Tongue (tissue), 2 donors: ENCODE data around the gene FARS2. TPM values are rescaled to one million over a fixed set of nuclear protein-coding genes. Genes with fewer than 3 reads are reported as not detected.

Experiments
- DNase-seq: peaks from one replicate; pipeline ENCODE4 v3.0.0-alpha.2; 2015
- total RNA-seq: library from RNA; depleted of rRNA; stranded (reverse); fragments of >200 nt; gene quantifications from one replicate; pipeline ENCODE4 v1.2.3, GENCODE V29; 2014

The FARS2 gene
- total RNA-seq, 1 donor from 2014 or later: 38.8 TPM

GRCh38 chr6:5249451-5250122 lies 11.7 kb upstream of the FARS2 start:
- no peak for DNase-seq

- no peak for DNase-seq
Observed at GRCh38 chr6:5250451-5250850, 10.9 kb upstream of the FARS2 start.

GRCh38 chr6:5250911-5251310 lies 10.4 kb upstream of the FARS2 start:
- DNase-seq: peak; percentile 13

DNA sequence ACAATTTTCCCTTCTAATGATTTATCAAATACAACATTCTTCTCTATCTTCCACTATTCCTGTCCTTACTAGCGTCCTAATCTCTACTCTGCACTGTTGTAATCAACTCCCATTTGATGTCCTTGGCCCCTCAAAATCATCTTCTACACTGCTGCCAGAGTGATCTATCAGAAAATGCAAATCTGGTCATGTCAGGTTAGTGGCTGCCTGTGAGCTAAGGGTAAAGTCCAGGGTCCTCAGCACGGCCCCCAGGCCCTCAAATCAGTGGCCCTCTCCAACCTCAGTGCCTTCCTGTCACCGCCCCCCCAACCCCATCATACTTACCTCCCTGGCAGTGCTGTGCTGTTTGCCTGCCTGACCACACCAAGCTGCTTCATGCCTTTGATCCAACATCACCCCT lies 4.4 kb upstream of the FARS2 start:
- no peak for DNase-seq

GRCh38 chr6:5257400-5257799 lies 3.9 kb upstream of the FARS2 start:
- DNase-seq: no peak

GRCh38 chr6:5259428-5259827 lies 1.9 kb upstream of the FARS2 start:
- DNase-seq: no peak

DNA sequence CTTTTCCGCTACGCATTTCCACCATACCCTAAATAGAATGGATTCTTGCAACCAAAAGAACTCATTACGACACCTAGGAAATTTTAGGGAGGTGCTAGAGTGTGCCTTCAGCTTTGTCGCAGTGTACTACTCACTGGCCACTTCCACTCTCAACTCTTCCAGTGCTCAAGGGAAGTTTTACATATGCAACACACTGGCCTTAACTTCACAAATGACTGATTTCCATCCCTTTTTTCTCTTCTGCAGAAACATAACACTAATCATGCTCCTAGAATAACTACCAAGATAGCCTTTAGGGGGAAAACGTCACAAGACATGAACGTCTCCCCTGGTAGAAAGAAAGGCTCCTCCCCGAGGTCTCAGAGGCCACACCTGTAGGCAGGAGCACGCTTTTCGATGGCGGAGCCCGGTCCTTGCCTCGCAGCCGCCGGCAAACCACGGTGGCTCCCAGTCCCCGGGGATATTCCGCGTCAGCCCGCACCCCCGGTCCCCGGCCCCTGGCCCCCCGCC lies 1.1 kb upstream of the FARS2 start:
- DNase-seq: peak; percentile 65

GRCh38 chr6:5261545-5262109 lies 314 bp downstream of the FARS2 start:
- no peak for DNase-seq

- DNase-seq: no peak
Observed at GRCh38 chr6:5266423-5266822, 5.1 kb downstream of the FARS2 start.

DNA sequence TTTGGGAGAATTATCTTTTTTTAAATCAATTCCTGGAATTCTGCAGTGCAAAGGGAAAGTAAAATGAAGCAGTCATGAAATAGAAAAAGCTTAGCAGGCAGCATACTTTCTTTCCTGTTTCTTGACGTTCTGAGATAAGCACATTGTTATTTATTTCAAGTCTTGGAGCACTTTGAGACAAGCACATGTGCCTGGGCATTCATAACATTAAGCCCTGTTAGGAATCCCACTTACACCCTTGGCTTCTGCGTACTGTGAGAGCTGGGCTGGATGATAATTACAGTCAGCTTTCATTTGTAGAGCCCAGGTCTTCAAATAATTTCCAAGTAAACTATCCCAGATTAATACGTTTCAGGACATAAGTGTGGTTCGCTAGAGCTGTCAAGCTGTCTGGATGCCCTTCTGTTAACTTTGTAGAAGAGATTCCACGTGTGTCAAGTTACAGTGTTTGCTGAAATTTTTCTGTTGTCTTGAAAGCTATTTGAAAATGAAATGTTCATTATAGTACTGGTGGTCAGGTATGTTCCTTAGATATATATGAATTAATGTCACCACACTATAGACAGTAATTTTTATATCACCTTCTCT lies 8.9 kb downstream of the FARS2 start:
- no peak for DNase-seq

DNA sequence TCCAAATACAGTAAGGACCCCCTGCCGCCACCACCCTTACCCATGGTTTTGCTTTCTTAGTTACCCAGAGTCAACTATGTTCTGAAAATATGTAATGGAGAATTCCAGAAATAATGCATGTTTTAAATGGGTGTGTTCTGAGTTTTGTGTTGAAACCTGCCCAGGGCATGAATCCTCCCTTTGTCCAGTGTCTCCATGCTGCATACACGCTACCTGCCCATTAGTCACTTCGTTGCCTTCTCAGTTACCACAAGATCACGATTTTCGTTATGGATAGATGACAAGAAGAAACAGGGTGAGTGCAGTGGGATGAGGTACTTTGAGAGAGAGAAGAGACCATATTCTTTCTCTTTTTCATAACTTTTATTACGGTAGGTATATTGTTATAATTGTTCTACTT lies 10.6 kb downstream of the FARS2 start:
- DNase-seq: no peak

- DNase-seq: no peak
Observed at GRCh38 chr6:5274231-5274630, 12.9 kb downstream of the FARS2 start.

DNA sequence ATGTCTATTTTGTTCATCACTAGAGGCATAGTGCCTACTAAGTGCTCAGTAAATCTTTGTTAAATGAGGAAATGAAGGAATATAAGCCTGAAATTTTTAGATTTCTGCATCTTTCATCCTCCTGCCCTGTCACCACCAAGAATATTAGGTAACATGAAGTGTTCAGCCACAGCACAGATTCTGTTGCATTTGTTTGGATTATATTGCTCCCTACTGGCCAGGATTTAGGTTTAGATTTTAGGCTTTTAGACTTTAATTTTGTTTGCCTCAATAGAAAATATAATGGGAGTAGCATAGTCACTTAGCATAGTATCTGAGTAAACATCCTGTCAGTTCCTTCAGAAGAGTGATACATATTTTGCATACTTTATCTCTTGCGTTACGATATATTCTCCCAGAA lies 14.2 kb downstream of the FARS2 start:
- no peak for DNase-seq

DNA sequence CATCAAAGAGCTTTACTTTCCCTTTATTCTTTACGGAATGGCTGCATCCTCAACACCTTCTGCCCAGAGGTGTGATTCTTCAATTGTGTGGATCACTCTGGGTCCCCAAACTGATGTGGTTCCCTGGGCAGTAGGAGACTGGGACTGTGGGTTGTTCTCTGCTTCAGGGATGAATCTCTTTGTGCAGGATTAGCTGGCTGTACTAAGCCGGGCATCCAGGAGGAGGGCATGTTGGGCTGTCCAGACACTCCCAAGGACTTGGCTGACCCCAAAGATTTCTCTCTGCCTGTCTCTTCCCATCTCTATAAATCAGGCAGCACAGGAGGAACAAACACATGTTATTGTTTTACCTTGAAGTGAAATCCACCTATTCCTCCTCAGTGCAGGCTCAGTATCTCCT lies 15.3 kb downstream of the FARS2 start:
- DNase-seq: no peak

- DNase-seq: no peak
Observed at GRCh38 chr6:5277589-5277988, 16.3 kb downstream of the FARS2 start.

DNA sequence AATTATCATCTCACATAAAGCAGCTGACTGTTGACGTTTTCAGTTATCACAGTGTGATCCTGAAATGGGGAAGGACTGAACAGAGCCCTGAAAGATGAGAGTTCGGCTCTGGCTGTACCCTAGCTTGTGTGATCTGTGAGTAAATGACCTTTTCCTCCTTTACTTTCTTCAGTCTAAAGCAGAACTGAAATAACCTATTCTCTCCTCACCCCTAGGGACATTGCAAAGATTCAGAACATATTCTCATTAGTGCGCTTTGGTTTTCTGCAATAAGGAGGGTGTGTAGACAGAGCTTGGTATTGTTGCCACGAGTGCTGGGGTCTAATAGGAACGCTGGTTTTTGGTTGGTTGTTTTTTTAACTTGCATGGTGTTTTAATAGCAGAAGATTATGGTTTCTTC lies 16.7 kb downstream of the FARS2 start:
- no peak for DNase-seq

GRCh38 chr6:5278565-5279120 lies 17.3 kb downstream of the FARS2 start:
- no peak for DNase-seq

- DNase-seq: no peak
Observed at GRCh38 chr6:5279891-5280338, 18.6 kb downstream of the FARS2 start.

- DNase-seq: no peak
Observed at GRCh38 chr6:5280920-5281319, 19.6 kb downstream of the FARS2 start.

DNA sequence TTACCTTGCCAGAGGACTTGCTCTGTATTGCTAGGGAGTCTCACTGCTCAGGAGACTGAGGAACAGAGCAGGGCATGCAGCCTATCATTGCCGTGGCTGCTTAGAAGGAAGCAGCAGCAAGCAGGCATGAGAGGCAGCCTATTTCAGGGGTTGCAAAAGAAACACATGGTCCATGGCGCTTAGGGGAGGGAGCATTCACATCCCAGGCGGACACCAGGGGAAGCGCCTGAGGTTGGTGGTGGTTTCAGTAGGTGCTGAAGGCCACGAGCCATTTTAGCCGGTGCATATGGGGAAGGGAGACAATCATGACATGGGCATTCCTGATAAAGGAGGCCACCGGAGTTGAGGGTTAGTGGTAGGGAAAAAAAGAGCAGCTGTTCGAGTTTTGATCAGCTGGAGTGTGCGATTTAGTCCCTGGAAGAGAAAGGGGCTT lies 20.9 kb downstream of the FARS2 start:
- DNase-seq: no peak

DNA sequence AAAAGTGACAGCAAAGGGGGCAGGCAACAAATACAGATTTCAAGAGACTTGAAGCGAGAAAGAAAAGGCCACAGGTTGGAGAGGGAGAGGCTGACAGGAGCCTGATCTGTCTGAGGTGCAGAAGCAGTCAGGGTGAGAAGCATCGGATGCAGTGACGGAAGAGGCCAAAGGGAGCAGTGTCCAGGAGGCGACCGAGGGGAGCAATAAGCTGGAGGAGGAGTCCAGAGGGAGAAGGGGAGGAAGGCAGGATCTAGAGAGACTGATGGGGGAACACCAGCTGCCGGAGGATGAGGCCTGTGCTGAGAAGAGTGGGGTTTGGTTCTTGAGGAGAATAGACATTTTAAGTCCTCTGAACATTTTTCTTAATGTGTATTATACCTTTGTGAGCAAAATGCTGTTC lies 23.8 kb downstream of the FARS2 start:
- DNase-seq: no peak

DNA sequence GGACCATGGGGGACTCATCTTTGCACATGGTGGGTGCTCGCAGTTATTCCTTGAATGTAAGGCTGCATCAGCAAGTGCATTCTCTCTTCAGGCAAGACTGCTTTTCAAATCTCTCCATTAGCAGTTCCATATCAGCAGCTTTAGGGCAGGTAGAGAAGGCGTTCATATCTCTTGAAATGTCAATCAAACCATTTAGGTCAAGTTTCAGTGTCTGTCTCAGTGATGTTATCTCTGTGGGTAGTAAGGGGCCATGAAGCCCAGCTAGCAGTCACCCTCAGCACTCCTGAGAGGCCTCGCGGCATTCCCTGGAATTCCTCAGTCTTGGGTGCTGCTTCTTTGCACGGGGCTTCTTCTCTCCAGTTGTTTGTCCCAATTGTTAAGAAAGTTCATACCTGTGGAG lies 24.2 kb downstream of the FARS2 start:
- DNase-seq: no peak

DNA sequence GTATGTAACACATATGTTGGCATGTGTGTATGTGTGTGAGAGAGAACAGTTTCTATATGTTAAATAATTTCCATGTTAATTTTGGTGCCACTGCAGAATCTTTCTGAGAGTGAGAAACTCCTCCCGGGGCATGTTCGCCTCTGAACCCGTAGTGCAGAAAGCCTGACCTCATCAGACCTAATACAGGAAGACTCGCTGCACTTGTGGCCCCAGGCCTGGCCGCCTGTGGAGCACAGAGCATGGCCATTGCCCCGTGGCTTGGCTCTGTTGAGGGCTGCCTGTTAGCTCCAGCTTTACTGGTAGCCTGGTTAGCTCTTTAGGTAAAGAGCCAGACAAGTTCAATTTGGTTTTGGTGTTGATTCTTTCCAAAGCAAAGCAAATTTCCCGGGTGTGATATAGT lies 25.5 kb downstream of the FARS2 start:
- DNase-seq: no peak
